Dendritic cell treated with granulocyte-macrophage colony-stimulating factor and Interleukin-4, amounts not matched to agents 40 ng/mL and 50 ng/mL, for 4 days (primary cell): ENCODE data around the gene DDT.
"Not testable (repeated sequence)": the region's sequence is repeated elsewhere in the genome, so short reads cannot be mapped to it uniquely, and the experiment has no call there.

Experiments
- H3K27ac Mint-ChIP-seq: one replicate; pipeline ENCODE4 v1.8.0; 2022; ENCODE audit warnings: mild to moderate bottlenecking, mixed read lengths
- H3K27me3 Mint-ChIP-seq: one replicate; pipeline ENCODE4 v1.8.0; 2022; ENCODE audit warnings: mild to moderate bottlenecking, mixed read lengths
- H3K36me3 Mint-ChIP-seq: one replicate; pipeline ENCODE4 v1.8.0; 2022; ENCODE audit warnings: low read depth, mixed read lengths
- H3K4me1 Mint-ChIP-seq: one replicate; pipeline ENCODE4 v1.8.0; 2022; ENCODE audit warnings: low read depth, mixed read lengths
- H3K4me3 Mint-ChIP-seq: one replicate; pipeline ENCODE4 v1.8.0; 2022; ENCODE audit warnings: mild to moderate bottlenecking, moderate library complexity, mixed read lengths
- H3K9me3 Mint-ChIP-seq: one replicate; pipeline ENCODE4 v1.8.0; 2022; ENCODE audit warnings: mixed read lengths
- intact Hi-C: fragments of 100-400 bp; cut with micrococcal nuclease; formaldehyde crosslinking; loops from one replicate; pipeline ENCODE4 v1.15.0; 2022

The DDT gene

DNA sequence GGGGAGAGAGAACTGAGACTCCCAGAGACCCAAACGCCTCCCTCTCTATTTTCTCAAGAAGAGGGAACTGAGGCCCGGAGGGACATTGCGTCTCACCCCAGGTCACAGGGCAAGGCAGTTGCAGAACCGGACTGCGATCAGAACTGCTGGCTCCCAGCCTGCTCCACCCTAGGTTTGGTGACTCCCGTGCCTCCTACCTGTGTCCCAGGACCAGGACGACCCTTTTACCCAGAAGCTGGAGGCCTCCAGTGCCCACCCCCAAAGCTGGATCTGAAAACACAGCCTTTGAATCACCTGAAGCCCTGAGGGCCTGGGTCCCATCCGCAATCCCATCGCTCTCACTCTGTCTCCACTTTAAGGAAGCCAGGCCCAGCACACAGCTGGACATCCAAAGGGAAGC lies 29.6 kb upstream of the DDT start:
- H3K9me3 Mint-ChIP-seq: no peaks in the 10 kb centered on the region
- H3K27ac Mint-ChIP-seq: peak overlapping the region; percentile 60
- H3K27me3 Mint-ChIP-seq: peaks cover 11% of the 10 kb centered on the region
- H3K36me3 Mint-ChIP-seq: no peaks in the 10 kb centered on the region
- H3K4me1 Mint-ChIP-seq: peaks cover 56% of the 10 kb centered on the region
- intact Hi-C loops: loop anchor here (2.0 kb wide), 1 partner anchor 51 kb away; no protein-coding TSS in a partner anchor
- H3K4me3 Mint-ChIP-seq: peak overlapping the region; percentile 30

DNA sequence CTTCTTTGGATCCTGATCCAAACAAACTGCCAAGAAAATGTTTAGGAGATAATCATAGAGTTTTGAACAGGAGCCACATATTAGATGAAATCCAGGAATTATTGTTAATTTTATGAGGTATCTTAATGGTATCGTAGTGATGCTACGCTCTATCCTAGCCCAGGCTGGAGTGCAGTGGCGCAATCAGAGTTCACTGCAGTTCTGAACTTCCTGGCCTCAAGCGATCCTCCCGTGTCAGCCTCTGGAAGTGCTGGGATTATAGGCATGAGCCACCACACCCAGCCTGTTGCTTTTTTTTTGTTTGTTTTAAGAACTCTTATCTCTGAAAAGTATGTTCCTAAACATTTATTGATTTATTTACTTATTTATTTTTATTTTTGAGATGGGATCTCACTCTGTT lies 28.6 kb upstream of the DDT start:
- no peak overlapping the region for H3K4me3 Mint-ChIP-seq
- intact Hi-C loops: no loop called here
- peaks cover 11% of the 10 kb centered on the region for H3K27me3 Mint-ChIP-seq
- H3K4me1 Mint-ChIP-seq: peaks cover 57% of the 10 kb centered on the region
- H3K36me3 Mint-ChIP-seq: no peaks in the 10 kb centered on the region
- no peak overlapping the region for H3K27ac Mint-ChIP-seq
- no peaks in the 10 kb centered on the region for H3K9me3 Mint-ChIP-seq

DNA sequence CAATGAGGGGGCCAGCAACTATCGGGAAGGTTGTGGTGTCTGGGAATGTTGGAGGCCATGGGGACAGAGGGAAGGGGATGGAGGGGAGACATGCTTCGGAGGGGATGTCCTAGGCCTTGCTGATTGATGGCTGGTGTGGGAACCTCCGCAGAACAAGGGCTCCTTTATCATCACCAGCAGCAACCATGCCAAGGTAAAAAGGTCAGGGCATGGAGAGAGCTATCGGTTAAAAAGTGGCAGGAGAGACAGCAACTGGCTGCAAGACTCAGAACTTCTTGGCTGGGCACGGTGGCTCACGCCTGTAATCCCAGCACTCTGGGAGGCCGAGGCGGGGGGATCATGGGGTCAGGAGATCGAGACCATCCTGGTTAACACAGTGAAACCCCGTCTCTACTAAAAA lies 28.0 kb upstream of the DDT start:
- Mint-ChIP-seq H3K27me3 (peaks cover 11% of the 10 kb centered on the region), H3K9me3 (no peaks in the 10 kb centered on the region)

DNA sequence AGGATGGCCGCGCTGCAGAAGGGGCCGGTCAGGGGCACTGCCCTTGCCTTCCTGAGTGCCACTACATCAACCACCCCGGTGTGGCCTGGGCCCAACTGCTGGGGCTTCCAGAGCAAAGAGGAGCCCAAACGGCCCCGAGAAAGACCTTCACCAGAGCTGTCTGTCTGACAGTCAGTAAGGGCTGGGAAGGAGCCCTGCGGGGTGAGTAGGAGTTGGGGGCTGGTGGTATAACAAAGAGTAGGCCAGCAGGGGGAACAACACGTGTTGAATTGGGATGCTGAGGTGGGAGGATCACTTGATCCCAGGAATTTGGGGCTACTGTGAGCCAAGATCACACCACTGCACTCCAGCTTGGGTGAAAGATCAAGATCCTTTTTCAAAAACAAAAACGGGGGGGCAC lies 27.1 kb upstream of the DDT start:
- Mint-ChIP-seq H3K27me3 (peaks cover 11% of the 10 kb centered on the region), H3K4me1 (peaks cover 60% of the 10 kb centered on the region), H3K27ac (peak overlapping the region; percentile 16), H3K36me3 (no peaks in the 10 kb centered on the region), H3K4me3 (no peak overlapping the region), H3K9me3 (no peaks in the 10 kb centered on the region)
- intact Hi-C loops: no loop called here

More for the DNA sequence above, 28.0 kb upstream of the DDT start:
- intact Hi-C loops: no loop called here
- H3K36me3 Mint-ChIP-seq: no peaks in the 10 kb centered on the region
- peaks cover 59% of the 10 kb centered on the region for H3K4me1 Mint-ChIP-seq
- no peak overlapping the region for H3K4me3 Mint-ChIP-seq
- peak overlapping the region; percentile 16 for H3K27ac Mint-ChIP-seq

DNA sequence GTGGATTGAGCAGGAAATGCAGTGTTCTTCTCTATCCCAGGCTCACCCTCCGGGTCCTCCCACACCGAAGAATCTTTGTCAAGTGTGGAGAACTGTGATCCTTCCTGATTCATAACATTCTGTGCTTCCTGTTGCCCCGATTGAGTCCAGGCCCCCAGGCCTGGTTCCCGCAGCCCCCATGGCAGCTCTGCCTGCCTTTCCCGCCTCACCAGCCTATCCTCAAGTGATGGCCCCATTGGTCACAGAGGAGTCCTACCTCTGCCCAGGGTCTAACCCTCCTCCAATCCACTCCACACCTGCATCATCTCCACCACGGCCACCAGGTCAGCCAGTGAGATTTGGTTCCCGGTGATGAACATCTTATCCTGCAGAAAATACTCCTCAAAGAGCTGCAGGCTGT lies 25.5 kb upstream of the DDT start:
- H3K4me3 Mint-ChIP-seq, H3K27ac Mint-ChIP-seq, intact Hi-C loops, H3K9me3 Mint-ChIP-seq, H3K36me3 Mint-ChIP-seq: not testable (repeated sequence)
- Mint-ChIP-seq H3K27me3 (peaks cover 11% of the 10 kb centered on the region), H3K4me1 (peaks cover 49% of the 10 kb centered on the region)

DNA sequence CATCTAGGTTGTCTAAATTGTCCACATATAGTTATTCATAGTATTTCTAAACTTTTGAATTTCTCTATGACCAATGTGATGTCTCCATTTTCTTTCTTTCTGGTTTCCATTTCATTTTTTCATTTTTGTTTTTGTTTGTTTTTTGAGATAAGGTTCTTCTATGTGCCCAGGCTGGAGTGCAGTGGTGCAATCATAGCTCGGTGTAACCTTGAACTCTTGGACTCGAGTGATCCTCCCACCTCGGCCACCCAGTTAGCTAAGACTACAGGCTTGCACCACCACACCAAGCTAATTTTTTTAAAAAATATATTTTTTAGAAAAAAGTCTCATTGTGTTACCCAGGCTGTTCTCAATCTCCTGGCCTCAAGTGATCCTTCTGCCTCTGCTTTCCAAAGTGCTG lies 22.9 kb upstream of the DDT start:
- Mint-ChIP-seq H3K4me3 (no peak overlapping the region), H3K27me3 (peaks cover 9% of the 10 kb centered on the region), H3K36me3 (no peaks in the 10 kb centered on the region), H3K27ac (no peak overlapping the region), H3K9me3 (no peaks in the 10 kb centered on the region), H3K4me1 (peaks cover 34% of the 10 kb centered on the region)
- intact Hi-C loops: no loop called here

DNA sequence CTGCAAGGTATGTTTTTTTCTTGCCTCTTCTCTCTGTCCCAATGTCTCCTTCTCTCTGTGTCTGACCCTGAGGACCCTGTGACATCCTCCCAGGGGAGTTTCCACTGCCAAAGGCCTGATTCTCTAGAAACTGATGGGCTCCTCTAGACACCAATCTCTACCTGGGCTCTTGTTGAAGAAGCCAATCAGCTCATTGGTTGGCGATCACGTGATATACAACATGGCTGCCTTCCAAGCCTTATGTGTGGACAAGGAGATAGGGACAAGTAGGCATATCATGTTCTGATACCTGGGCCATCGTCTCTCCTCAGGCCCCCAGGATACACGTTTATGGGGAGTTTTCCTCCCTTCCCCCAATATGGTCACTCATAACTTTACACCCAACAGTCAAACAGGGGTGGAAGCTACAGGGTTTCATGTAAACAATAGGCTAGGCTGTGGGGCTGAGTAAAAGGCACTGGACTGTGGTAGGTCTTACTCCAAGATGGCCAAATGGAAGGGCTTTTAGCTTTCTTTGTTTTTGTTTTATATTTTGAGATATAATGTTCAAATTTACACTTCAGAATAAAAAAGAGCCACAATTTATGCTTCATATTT lies 19.4 kb upstream of the DDT start:
- H3K27ac Mint-ChIP-seq: not testable (repeated sequence)

DNA sequence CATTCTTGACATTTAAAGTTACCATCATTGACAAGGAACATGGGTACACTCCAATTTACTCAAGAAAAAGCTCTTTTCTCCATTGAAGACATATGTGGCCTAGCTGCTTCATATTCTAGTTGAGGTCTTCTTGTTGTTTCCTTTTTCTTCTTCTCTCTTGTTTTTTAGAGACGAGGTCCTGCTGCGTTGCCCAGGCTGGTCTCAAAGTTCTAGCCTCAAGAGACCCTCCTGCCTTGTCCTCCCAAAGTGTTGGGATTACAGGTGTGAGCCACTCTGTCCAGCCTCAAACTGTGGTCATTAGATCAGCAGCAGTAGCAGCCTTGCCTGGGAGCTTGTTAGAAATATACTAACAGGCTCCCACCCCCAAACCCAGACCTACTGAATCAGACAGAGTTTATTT lies 18.8 kb upstream of the DDT start:
- intact Hi-C loops: not testable (repeated sequence)

More for the DNA sequence above, 19.4 kb upstream of the DDT start:
- H3K4me1 Mint-ChIP-seq: peaks cover 24% of the 10 kb centered on the region
- H3K27me3 Mint-ChIP-seq, H3K36me3 Mint-ChIP-seq, H3K4me3 Mint-ChIP-seq, intact Hi-C loops, H3K9me3 Mint-ChIP-seq: not testable (repeated sequence)

DNA sequence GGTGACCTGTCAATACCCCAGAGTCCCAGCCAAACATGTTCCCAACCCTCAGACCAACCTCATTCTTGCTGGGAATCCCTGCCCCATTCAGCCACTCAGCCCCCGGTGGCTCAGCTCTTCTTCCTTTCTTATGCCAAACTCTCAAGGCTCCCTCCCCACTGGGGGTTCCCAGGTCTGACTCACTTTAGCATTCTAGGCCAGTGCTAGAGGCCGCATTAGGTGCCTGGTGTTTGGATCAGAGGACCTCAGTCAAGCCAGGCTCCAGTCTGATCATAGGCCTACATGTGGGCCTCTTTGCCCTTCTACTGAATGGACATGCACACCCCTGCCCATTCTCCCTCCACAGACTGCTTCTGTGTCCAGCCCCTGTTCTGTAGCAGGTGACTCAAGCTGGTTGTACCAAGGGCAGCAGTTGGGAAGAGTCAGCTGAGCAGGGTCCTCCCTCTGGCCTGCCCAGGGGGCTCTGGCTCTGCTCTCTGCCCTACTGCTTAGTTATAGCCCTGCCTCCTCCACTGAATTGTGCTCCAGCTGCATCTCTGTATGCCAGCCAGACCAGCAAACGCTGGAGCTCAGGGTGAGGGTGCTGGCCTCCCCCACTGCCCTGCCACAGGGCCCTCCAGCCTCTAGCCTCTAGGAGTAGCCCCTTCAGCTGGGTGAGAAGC lies 15.5 kb upstream of the DDT start:
- H3K27ac Mint-ChIP-seq: peak overlapping the region; percentile 63
- H3K27me3 Mint-ChIP-seq: not testable (repeated sequence)

More for the DNA sequence above, 18.8 kb upstream of the DDT start:
- H3K4me3 Mint-ChIP-seq, H3K36me3 Mint-ChIP-seq, H3K27ac Mint-ChIP-seq, H3K9me3 Mint-ChIP-seq, H3K27me3 Mint-ChIP-seq: not testable (repeated sequence)
- H3K4me1 Mint-ChIP-seq: peaks cover 24% of the 10 kb centered on the region

DNA sequence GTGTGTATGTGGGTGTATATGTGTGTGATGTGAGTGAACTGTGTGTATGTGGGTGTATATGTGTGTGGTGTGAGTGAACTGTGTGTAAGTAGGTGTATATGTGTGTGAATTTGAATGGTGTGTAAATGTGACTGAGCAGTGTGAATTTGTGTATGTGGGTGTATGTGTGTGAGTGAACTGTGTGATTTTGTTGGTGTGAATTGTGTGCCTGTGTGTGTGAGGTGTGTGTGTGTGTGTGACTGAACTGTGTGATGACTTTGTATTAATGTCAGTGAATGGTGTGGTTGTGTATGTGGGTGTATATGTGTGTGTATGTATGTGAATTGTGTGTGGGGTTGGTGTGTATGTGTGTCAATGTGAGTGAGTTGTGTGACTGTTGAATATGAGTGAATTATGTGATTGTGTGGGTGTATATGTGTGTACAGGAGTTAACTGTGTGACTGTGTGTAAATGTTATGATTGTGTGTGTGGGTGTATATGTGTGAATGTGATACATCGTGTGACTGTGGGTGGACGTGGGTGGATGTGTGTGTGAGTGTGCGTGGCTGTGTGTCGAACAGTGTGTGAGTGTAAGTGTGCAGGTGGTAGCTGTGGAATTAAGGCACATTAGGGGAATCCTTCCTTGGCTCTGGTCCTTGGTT lies 12.4 kb upstream of the DDT start:
- not testable (repeated sequence) for H3K9me3 Mint-ChIP-seq, H3K4me3 Mint-ChIP-seq, H3K27ac Mint-ChIP-seq, H3K36me3 Mint-ChIP-seq, H3K27me3 Mint-ChIP-seq
- H3K4me1 Mint-ChIP-seq: peaks cover 15% of the 10 kb centered on the region
- intact Hi-C loops: loop anchor here (10.0 kb wide), 1 partner anchor 188 kb away; no protein-coding TSS in a partner anchor

More for the DNA sequence above, 15.5 kb upstream of the DDT start:
- H3K4me3 Mint-ChIP-seq, H3K9me3 Mint-ChIP-seq, H3K36me3 Mint-ChIP-seq: not testable (repeated sequence)
- H3K4me1 Mint-ChIP-seq: peaks cover 15% of the 10 kb centered on the region
- intact Hi-C loops: loop anchor here (10.0 kb wide), 1 partner anchor 185 kb away; no protein-coding TSS in a partner anchor

DNA sequence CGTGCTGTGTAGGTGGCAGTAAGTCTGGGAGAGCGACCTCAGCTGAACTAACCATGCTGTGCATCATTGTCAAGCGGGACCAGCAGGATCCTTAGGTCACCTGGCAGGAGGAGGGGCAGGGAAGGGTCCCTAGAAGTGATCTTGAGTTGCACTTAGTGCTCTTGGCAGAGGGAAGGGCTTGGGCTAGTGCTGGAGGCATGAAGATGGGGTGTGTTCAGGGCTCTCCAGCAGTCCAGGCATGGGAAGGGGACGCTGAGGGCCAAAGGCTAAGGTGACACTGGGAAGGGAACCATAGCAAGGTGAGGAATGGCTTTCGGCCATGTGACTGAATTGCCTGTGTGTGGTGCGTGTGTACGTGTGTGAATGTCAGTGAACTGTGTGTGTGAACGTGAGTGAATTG lies 11.8 kb upstream of the DDT start:
- H3K4me3 Mint-ChIP-seq, H3K9me3 Mint-ChIP-seq, H3K27ac Mint-ChIP-seq, H3K36me3 Mint-ChIP-seq, H3K27me3 Mint-ChIP-seq: not testable (repeated sequence)
- intact Hi-C loops: loop anchor here (10.0 kb wide), 1 partner anchor 189 kb away; no protein-coding TSS in a partner anchor
- H3K4me1 Mint-ChIP-seq: peaks cover 15% of the 10 kb centered on the region

DNA sequence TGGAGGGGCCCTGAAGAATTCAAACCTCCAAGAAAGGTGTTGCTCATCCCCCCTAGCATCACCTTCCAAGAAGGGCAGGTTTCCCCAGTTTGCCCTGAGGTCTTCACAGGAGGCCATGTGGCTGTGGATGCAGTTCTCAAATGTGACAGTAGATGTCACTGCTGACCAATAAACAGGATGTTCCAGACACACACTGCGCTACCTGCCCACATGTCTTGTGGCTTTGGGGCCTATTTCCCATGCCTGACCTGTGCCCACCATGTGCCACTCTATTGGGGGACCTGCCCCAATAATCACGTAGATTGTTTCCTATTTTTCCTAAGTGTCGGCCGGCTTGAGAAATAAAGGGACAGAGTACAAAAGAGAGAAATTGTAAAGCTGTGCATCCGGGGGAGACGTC lies 10.2 kb upstream of the DDT start:
- intact Hi-C loops: loop anchor here (10.0 kb wide), 1 partner anchor 190 kb away; no protein-coding TSS in a partner anchor
- Mint-ChIP-seq H3K27ac (no peak overlapping the region), H3K36me3 (no peaks in the 10 kb centered on the region), H3K4me1 (peaks cover 15% of the 10 kb centered on the region), H3K4me3 (no peak overlapping the region), H3K27me3 (peaks cover 11% of the 10 kb centered on the region), H3K9me3 (no peaks in the 10 kb centered on the region)

DNA sequence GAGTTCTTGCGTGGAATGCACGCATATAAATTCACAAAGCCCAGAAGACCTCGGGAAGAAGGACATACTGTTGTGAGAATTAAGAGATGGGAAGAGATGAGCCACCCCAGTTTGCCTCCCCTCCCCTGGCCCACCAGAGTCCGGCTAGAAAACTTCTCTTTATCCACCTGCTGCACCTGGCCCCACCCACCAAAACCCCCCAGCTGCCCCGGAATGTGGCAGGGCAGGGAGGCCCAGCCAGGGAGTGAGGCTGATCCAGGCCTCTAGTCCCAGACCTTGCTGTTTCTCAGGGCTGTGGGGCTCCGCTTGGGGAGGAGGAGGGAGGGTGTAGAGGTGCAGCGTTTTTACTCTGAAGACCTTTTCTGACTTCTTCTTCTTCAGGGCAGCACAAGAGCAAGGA lies 6.3 kb upstream of the DDT start:
- H3K9me3 Mint-ChIP-seq, H3K27ac Mint-ChIP-seq, H3K36me3 Mint-ChIP-seq, H3K4me3 Mint-ChIP-seq, H3K4me1 Mint-ChIP-seq, H3K27me3 Mint-ChIP-seq: not testable (repeated sequence)
- intact Hi-C loops: loop anchor here (10.0 kb wide), 1 partner anchor 194 kb away; no protein-coding TSS in a partner anchor

DNA sequence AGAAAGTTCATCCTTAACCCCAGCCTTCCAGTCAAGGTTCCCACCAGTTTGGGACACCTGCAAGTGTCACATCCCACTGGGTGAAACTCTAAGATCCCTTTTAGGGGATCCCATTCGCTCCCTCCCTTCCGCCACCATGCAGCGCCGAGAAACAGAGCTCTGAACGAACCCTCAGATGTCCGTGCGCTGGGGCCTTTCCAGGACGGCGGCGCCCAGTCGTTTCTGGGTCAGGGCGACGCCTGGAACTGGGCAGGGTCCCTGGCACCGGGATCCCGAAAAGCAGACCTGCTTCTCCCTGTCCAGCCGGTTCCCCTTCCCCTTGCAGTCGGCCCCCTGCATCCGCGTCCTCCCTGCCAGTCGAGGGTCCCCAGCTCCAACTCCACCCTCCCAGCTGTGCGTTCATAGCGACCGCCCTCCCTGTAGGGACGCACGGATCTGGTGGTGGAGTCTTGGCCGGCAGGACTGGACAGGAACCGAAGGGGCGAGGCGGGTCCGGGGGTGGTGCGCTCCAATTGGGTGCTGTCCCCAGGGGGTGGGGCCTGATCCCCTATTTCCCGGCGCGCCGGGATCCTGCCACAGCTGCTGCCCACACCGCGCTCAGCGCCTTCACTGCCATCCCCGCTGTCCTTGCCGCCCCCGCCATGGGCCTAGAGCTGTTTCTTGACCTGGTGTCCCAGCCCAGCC lies 5.5 kb upstream of the DDT start, which contains the start of gene GSTT2:
Gene GSTT2, plus strand, starts transcription at position 578 of the 684 bp plus-strand sequence.
- not testable (repeated sequence) for H3K4me3 Mint-ChIP-seq, H3K36me3 Mint-ChIP-seq, H3K9me3 Mint-ChIP-seq, H3K27ac Mint-ChIP-seq, H3K4me1 Mint-ChIP-seq, H3K27me3 Mint-ChIP-seq
- intact Hi-C loops: loop anchor here (10.0 kb wide), 1 partner anchor 195 kb away; no protein-coding TSS in a partner anchor
